Mesodermal cell (in vitro differentiated cells): Measurements from ENCODE around the gene MROH2A.

Experiments used
- H3K27ac ChIP-seq: 2 replicates; pipeline ENCODE4 v1.7.0; 2013; ENCODE audit warnings: mild to moderate bottlenecking, low read depth, low read length, moderate library complexity; ENCODE audit not compliant: severe bottlenecking
- H3K36me3 ChIP-seq: 2 replicates; pipeline ENCODE4 v1.7.1; 2013; ENCODE audit warnings: mild to moderate bottlenecking, low read length, moderate library complexity; ENCODE audit not compliant: control insufficient read depth, insufficient read depth
- H3K4me1 ChIP-seq: one replicate; pipeline ENCODE4 v1.7.1; 2013; ENCODE audit warnings: mild to moderate bottlenecking, low read length; ENCODE audit not compliant: insufficient read depth, control insufficient read depth, poor library complexity, severe bottlenecking
- H3K4me3 ChIP-seq: 2 replicates; pipeline ENCODE4 v1.7.0; 2013; ENCODE audit warnings: low read length, control low read depth, mild to moderate bottlenecking; ENCODE audit not compliant: insufficient read depth, poor library complexity, severe bottlenecking; ENCODE audit errors: extremely low read depth
- H3K9me3 ChIP-seq: 2 replicates; pipeline ENCODE4 v1.7.1; 2013; ENCODE audit warnings: mild to moderate bottlenecking, low read length, moderate library complexity; ENCODE audit not compliant: control insufficient read depth
- WGBS, 2 experiments: methylation state at CpG; one replicate each; pipeline ENCODE4 v1.1.5; 2013; ENCODE audit warnings: missing lambda C conversion rate in 2 of 2; ENCODE audit not compliant: insufficient coverage in 2 of 2; 5-methylcytosine and 5-hydroxymethylcytosine counted together

Gene MROH2A

DNA sequence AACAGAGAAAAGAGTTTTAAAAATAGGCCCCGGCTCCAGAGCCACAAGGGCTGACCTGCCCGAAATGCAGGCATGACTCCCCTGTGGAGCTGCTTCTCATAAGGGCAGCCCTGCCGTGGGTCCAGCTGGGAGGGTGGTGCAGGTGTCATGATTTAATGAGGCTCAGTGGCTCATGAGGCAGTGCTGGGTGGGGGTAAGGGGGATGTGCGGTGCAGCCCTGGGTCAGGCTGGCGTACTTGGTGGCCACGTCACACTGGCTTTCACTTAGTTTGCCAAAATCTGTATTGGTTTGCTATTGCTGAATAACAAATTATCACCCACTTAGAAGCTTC is 42.6 kb downstream of the MROH2A start:
- Histone ChIP-seq H3K9me3 (no peaks in the 10 kb centered on the region), H3K27ac (no peak overlapping the region), H3K4me3 (no peak overlapping the region), H3K4me1 (no peaks in the 10 kb centered on the region), H3K36me3 (no peaks in the 10 kb centered on the region)
- 82 to 85% methylated on average over 3 of the region's 6 CpGs for WGBS, 2 experiments

DNA sequence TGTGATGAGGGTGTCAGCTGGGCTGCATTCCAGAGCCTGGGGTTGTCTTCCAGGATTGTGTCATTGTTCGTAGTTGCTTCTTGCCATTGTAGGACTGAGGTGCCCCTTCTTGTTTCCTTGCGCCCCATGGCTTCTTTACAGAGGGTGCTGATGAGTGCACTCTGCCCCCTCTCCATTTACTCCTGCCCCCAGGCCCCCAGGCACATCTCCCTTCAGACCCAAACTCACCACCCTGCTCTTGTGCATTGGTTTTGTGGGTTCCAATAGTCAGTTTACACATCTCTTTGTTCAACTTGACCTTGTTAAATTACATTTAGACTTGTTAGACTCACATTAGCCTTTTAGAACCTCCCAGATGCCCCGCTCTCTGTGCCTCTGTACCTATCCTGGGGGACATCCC is 43.1 kb downstream of the MROH2A start:
- Histone ChIP-seq H3K9me3 (peaks cover under 1% of the 10 kb centered on the region), H3K4me1 (no peaks in the 10 kb centered on the region), H3K27ac (no peak overlapping the region), H3K36me3 (no peaks in the 10 kb centered on the region), H3K4me3 (no peak overlapping the region)
- 90 to 91% methylated on average over 3 of the region's 3 CpGs for WGBS, 2 experiments

DNA sequence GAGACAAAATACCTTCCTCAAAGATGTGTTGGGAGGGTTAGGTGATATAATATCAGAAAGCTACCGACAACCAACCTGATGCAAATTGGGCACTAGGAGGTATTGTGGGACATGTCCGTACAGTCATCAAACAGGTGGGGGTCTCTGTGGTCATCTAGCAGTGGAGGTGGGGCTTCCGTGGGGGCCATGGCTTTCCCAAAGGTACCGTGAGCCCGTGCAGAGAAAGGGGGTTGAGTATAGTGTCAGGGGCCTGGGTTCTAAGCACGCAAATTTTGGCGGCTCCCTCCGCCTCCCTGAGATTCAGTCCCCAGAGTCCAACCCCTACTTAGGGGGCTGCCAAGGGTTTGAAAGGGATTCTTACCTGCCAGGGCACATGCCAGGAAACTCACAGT is 43.6 kb downstream of the MROH2A start:
- no peaks in the 10 kb centered on the region for H3K4me1 ChIP-seq
- 94 to 98% methylated on average over 5 to 8 of the region's 8 CpGs for WGBS, 2 experiments
- no peak overlapping the region for H3K4me3 ChIP-seq
- no peak overlapping the region for H3K27ac ChIP-seq
- H3K9me3 ChIP-seq, result peaks cover 4% of the 10 kb centered on the region
- no peaks in the 10 kb centered on the region for H3K36me3 ChIP-seq

DNA sequence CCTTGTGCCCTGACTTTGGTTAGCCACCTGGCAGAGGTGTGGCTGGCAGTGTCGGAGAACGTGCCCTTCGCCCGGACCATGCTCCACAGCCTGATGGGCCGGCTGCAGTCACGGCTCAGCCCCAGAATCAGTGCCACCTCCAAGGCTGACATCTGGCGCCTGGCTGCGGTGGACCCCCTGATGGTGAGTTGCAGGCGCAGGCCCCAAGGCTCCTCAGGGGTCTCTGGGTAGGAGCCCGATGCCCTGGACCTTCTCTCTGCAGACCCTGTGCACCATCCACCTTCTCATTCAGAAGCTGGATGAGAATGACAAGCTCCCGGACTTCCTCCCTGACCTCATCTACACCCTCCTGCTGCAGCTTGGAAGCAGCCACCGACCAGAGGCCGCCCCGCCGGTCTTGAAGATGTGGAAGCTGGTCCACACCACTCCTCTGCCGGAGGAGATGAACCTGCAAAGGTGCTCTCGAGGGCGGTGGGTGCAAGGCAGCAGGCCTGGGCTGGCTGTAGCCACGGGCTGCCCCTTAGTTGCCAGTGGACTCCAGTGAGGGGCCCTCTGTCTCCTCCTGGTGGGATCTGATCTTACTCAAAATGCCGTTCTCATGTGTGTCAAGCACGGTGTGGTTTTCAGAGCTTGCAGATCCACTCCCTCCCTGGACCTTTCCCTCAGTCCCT is 44.1 kb downstream of the MROH2A start:
- no peaks in the 10 kb centered on the region for H3K4me1 ChIP-seq
- no peaks in the 10 kb centered on the region for H3K36me3 ChIP-seq
- no peak overlapping the region for H3K4me3 ChIP-seq
- no peak overlapping the region for H3K27ac ChIP-seq
- 88 to 92% methylated on average over 20 to 21 of the region's 21 CpGs for WGBS, 2 experiments
- peaks cover 4% of the 10 kb centered on the region for H3K9me3 ChIP-seq

DNA sequence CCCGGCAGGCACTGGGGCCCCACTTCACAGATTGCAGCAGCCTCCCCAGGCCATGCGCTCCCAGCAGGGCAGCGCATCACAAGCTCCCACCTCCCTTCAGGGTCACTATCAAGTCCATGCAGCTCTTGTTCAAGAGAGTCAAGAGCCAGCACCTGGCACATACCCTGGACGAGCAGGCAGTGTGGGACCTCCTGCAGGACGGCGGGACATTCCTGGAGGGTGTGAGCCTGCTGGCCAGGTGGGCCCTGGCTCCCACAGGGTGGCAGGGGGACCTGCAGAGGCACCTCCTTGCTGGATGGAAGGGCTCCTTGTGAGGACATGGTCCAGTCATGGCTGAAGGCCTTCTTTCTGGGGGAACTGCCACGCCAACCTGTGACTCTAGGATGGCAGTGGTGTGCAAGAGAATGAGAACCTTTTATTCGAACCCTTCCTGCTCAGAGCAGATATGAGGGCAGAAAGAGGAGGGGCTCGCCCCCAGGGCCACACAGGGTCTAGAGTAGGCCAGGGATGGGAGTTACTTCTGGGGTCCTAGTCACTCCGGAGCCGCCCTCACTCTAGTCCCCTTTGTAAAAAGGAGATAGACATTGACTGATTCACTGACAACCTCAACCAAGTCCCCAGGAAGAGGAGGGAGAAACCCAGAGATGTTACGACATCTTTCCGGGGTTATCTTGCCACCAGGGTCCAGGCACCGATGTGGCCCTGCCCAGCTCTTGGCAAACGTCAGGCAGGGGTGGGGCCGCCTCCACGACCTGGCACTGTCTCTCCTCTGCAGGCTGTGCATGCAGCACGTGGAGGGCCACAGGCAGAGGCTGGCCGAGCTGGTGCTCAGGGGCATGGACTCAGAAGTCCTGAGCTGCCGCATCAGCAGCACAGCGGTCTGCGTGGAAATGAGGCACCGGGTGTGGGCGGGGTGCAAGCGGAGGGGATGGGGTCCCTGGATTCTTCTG is 44.9 kb downstream of the MROH2A start:
- H3K4me1 ChIP-seq, result no peaks in the 10 kb centered on the region
- no peak overlapping the region for H3K4me3 ChIP-seq
- peaks cover 4% of the 10 kb centered on the region for H3K9me3 ChIP-seq
- no peak overlapping the region for H3K27ac ChIP-seq
- whole genome bisulfite sequencing, 2 experiments, result 85 to 93% methylated on average over 15 to 18 of the region's 25 CpGs
- no peaks in the 10 kb centered on the region for H3K36me3 ChIP-seq

DNA sequence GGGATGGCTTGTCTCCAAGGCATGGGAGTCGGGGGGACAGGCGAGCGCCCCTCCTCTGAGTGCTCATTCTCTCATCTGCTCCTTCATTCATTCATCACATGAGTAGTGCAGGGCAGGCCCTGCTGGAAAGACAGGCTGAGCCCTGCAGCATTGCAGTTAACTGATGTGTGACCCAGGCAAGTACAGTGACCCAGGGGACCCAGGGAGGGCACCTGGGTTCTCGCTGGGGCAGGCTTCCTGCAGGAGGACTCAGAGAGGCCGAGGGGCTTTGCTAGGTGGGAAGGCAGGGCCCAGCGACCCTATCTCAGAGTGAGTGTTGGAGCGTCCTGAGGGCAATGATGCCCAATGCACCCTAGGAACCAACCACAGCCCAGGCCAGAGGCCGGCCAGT is 45.6 kb downstream of the MROH2A start:
- H3K27ac ChIP-seq, result no peak overlapping the region
- no peak overlapping the region for H3K4me3 ChIP-seq
- no peaks in the 10 kb centered on the region for H3K36me3 ChIP-seq
- peaks cover 4% of the 10 kb centered on the region for H3K9me3 ChIP-seq
- WGBS, 2 experiments, result 87 to 90% methylated on average over 4 to 7 of the region's 8 CpGs
- no peaks in the 10 kb centered on the region for H3K4me1 ChIP-seq

DNA sequence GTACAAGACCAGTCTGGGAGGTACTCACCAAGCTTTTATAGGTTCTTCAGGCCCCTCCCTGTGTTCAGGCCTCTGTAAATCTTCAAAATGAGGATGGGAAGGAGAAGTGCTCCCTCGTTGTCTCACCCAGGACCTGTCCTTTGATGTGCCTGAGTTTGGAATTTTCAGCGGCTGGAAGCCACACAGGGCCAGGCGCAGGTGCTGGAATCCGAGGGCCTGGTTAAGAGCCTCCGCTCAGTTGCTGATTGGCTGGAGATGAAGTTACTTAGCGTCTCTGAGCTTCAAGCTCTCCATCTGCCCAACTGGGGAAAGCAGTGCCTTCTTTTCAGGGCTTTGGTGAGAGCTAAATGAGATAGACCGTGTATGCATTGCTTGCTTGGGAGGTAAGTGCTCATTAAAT is 46.2 kb downstream of the MROH2A start:
- no peaks in the 10 kb centered on the region for H3K4me1 ChIP-seq
- H3K27ac ChIP-seq, result no peak overlapping the region
- peaks cover 4% of the 10 kb centered on the region for H3K9me3 ChIP-seq
- no peak overlapping the region for H3K4me3 ChIP-seq
- no peaks in the 10 kb centered on the region for H3K36me3 ChIP-seq
- 72 to 75% methylated on average over 7 of the region's 7 CpGs for WGBS, 2 experiments

DNA sequence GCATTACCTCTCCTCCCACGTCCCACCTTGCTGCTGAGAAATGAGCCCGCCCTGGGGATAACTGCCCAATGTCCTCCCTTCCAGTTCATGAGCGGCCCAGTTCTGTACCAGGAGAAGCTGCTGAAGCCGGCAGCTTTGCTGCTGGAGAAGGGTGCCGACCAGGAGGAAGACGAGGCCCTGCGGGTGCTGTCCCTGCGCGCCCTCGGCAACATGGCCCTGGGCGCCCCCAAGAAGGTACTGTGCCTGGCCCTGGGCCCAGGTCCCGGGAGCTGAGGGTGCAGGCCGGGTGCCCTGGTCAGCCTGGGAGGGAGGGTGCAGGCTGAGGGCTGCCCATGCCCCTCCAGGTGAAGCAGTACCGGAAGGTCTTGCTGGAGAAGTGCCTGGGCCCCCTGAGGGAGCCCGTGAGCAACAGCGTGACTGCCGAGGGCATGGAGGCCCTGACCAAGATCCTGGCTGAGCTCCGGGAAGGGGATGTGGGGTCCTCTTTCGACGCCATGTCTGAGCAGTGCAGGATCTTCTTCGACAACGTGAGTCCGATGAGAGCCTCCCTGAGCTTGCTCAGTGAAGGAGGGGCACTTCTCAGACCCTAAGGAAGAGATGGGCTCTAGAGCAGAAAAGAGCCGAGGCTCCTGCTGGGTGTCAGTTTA is 50.5 kb downstream of the MROH2A start:
- Histone ChIP-seq H3K4me1 (no peaks in the 10 kb centered on the region), H3K36me3 (no peaks in the 10 kb centered on the region), H3K27ac (no peak overlapping the region), H3K9me3 (peaks cover 4% of the 10 kb centered on the region), H3K4me3 (no peak overlapping the region)
- WGBS, 2 experiments, result 85 to 89% methylated on average over 22 to 23 of the region's 24 CpGs

DNA sequence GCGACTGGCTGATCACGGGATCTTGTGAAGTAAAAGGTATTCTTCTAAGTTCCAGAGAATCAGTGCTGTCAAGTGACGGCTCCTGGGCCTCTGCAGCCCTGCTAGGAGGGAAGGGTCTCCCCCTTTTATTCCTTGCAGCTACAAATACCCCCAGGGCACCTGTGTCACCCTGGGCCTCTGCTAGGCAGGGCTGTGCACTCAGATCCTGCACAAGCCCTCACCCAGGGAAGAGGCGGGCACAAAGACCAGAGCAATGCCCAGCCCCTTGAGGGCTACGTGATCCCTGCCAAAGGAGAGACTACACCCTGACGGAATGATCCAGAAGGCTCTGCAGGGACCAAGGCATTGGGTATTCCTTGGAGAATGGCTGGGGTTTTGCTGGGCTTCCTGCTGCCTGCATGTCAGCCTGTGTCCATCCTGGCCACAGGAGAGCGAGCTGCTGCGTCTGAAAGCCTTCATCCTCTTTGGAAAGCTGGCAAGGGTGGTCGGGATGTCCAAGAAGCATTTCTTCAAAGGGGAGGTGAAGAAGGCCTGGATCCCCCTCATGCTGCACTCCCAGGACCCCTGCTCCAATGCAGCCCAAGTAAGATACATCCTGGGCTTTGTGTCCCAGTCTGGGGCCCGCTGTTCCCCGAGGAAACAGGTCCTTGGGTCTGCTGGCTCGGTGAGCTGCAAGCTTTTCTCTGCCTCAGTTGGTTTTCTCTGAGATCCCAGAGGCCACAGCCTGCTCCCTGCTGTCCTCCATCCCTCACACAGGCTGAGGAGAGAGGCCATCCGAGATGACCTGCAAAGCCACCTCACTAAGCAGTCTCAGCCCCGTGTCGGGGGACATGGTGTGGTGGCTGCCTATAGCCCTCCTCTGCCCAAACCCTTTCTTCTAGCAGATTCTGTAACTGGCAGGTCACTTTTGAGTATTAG is 51.3 kb downstream of the MROH2A start:
- Histone ChIP-seq H3K27ac (no peak overlapping the region), H3K9me3 (peaks cover 4% of the 10 kb centered on the region), H3K4me1 (no peaks in the 10 kb centered on the region), H3K36me3 (peaks cover 6% of the 10 kb centered on the region), H3K4me3 (no peak overlapping the region)
- WGBS, 2 experiments, result 84 to 88% methylated on average over 10 to 11 of the region's 15 CpGs

DNA sequence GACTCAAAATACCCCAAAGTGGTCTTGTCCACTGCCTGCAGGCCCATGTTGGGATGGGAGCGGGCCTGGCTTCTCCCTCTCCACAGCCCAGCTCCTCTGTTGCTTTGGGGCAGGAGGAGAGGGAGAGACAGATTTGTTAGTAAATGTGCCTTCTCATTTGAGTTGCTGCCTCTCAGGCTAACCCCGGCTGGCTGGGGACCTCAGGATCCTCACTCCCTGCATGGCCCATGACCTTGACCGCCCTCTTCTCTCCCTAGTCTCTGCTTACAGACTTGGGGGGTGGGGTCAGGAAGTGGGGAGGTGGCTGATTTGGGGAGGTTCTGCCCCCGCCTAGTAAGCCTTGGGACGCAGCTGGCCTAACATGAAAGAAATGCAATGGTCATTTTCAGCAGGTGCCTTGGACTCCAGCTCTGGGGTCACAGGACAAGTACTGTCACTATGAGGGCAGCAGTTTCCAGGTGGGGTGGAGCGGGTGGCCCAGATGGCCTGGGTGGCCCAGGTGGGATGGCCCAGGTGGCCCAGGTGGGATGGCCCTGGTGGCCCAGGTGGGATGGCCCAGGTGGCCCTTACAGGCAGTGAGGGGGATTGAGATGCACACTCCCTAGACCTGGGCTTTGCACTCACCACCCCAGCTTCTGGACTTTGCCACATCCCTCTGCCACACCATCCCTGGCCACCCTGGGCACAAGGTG is 52.1 kb downstream of the MROH2A start:
- 84 to 100% methylated on average over 1 to 4 of the region's 6 CpGs for WGBS, 2 experiments
- H3K4me1 ChIP-seq, result no peaks in the 10 kb centered on the region
- no peak overlapping the region for H3K4me3 ChIP-seq
- H3K9me3 ChIP-seq, result peaks cover 4% of the 10 kb centered on the region
- peaks cover 14% of the 10 kb centered on the region for H3K36me3 ChIP-seq
- H3K27ac ChIP-seq, result no peak overlapping the region
